ENCODE results near the gene ZNF710. TPM values are rescaled to one million over a fixed set of nuclear protein-coding genes. Genes with fewer than 3 reads are reported as not detected.

Gene ZNF710
- total and polyA plus RNA-seq, 2 of the 8 experiments (the other 6 are each of a cell fraction or from before 2014, with no cell fraction given): 10.5 to 24.0 TPM

DNA sequence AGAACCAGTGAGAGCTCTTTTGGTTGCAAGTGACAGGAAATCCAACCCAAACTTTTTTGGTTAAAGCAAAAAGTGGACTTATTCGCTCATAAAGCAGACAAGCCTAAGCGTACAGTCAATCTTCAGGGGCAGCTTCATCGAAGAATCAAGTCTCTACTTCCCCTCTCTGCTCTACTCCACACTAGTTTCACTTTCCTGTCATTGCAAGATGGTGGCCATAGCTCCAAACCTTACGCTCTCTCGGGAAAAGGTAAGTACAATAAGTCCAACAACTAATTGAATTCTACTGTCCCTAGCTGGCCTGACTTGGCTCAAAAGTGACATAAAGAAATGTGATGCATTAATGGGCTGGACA is 24.9 kb upstream of the ZNF710 start:
- no peaks in the 10 kb centered on the region for H3K79me1 ChIP-seq (ENCODE audit: low read depth, low read length)
- H3K56ac ChIP-seq (replicated peaks; ENCODE audit: insufficient read length, low read depth, low read length): no peak overlapping the region
- TF ChIP-seq GTF2F1 (IDR thresholded peaks at IDR 0.05; ENCODE audit: borderline replicate concordance, low read depth, low read length): no peak
- TF ChIP-seq ATF2 (IDR thresholded peaks at IDR 0.05; ENCODE audit: low read length): no peak
- TF ChIP-seq TEAD4 (IDR thresholded peaks at IDR 0.05; ENCODE audit: low read depth, low read length): no peak
- no peak overlapping the region for H2BK5ac ChIP-seq (ENCODE audit: low read depth, low read length)
- no peak overlapping the region for H2AFZ ChIP-seq (ENCODE audit: low read length)
- H4K5ac ChIP-seq (ENCODE audit: insufficient read length, low read depth, low read length): no peak overlapping the region
- peaks cover 11 to 17% (median 14%) of the 10 kb centered on the region in 4 experiments for H3K27me3 ChIP-seq (replicated peaks in 1 of 4; ENCODE audit: control insufficient read depth in 3 of 4, extremely low read depth in 1 of 4, insufficient read depth in 3 of 4, low read length in 3 of 4)
- DNase-seq (ENCODE audit: low read depth in 1 of 2, low spot score in 2 of 2) (no peak), FAIRE-seq (no peak)
- H3K27ac ChIP-seq (ENCODE audit: low read depth, low read length): no peak overlapping the region
- H3K79me2 ChIP-seq (ENCODE audit: control insufficient read depth in 1 of 2, insufficient read depth in 2 of 2, low read length in 2 of 2): no peaks in the 10 kb centered on the region
- H3K9me3 ChIP-seq (ENCODE audit: insufficient read depth in 2 of 2, low read depth in 1 of 2, low read length in 1 of 2): peaks cover 8 to 15% of the 10 kb centered on the region in 2 experiments; a peak in 2 of 4 replicates
- H3K23me2 ChIP-seq (ENCODE audit: low read depth, low read length): no peaks in the 10 kb centered on the region; the same call in 1 of the 2 replicates
- no peak overlapping the region for H3K4me3 ChIP-seq (ENCODE audit: extremely low read depth in 1 of 4, insufficient read depth in 2 of 4, low read depth in 3 of 4, low read length in 4 of 4)
- no peak overlapping the region for H2AK5ac ChIP-seq (ENCODE audit: low read depth, low read length)
- ChIA-PET POLR2A (ENCODE audit: partially characterized antibody) (interaction anchor here (1.2 to 1.4 kb wide), 2 partner anchors 20 to 25 kb away, joined by 3 to 4 read pairs; partner anchors contain the start of gene ZNF710), CTCF (ENCODE audit: partially characterized antibody) (interaction anchor here (1.4 to 2.2 kb wide), 2 partner anchors 12 to 63 kb away, joined by 3 to 7 read pairs; partner anchors contain the start of gene ARPIN)
- H3K14ac ChIP-seq (ENCODE audit: insufficient read length): no peak overlapping the region
- H3K36me3 ChIP-seq (ENCODE audit: control insufficient read depth in 2 of 4, insufficient read depth in 4 of 4, low read length in 3 of 4): no peaks in the 10 kb centered on the region
- WGBS, 2 experiments (ENCODE audit: extremely low coverage in 1 of 2, insufficient coverage in 1 of 2, insufficient read length in 1 of 2, insufficient replicate concordance in 2 of 2, low coverage in 1 of 2, low lambda C conversion rate in 2 of 2, missing lambda C conversion rate in 1 of 2): 85% methylated on average over 5 of the region's 5 CpGs; no CpG with 5 or more reads in 1 of the 2 experiments
- no peak overlapping the region for H4K8ac ChIP-seq (ENCODE audit: extremely low read depth, insufficient read depth, low read length)
- no peak overlapping the region for H3K23ac ChIP-seq (ENCODE audit: insufficient read length)
- H3K4me2 ChIP-seq (ENCODE audit: insufficient read depth in 1 of 2, low read depth in 2 of 2, low read length in 2 of 2): no peak overlapping the region
- H2BK15ac ChIP-seq (ENCODE audit: low read length): no peak overlapping the region
- H3K9ac ChIP-seq (replicated peaks in 1 of 4; ENCODE audit: extremely low read depth in 1 of 4, low read depth in 3 of 4, low read length in 3 of 4): no peak overlapping the region
- H3K4ac ChIP-seq (replicated peaks; ENCODE audit: insufficient read length, low read depth, low read length): no peak overlapping the region
- H2BK120ac ChIP-seq (replicated peaks; ENCODE audit: low read depth, low read length): no peak overlapping the region
- H4K20me1 ChIP-seq (replicated peaks in 1 of 2; ENCODE audit: control insufficient read depth in 1 of 2, insufficient read depth in 2 of 2, low read length in 2 of 2): peaks cover 0 to 1% of the 10 kb centered on the region in 2 experiments
- H2BK12ac ChIP-seq (ENCODE audit: low read depth, low read length): no peak overlapping the region
- H4K91ac ChIP-seq (replicated peaks; ENCODE audit: insufficient read length, low read length): no peak overlapping the region
- H2BK20ac ChIP-seq (ENCODE audit: low read length): no peak overlapping the region
- peaks cover 0 to 3% (median 0%) of the 10 kb centered on the region in 4 experiments; a peak in 2 of 7 replicates for H3K4me1 ChIP-seq (replicated peaks in 1 of 4; ENCODE audit: control insufficient read depth in 3 of 4, insufficient read depth in 4 of 4, low read length in 3 of 4)
- H3K18ac ChIP-seq (ENCODE audit: extremely low read depth, low read length): no peak overlapping the region

All from H1 (cell line).